Right ventricle myocardium superior (tissue), 1 donor: ENCODE measurements around the gene ZMAT5. TPM values are rescaled to one million over a fixed set of nuclear protein-coding genes. Genes with fewer than 3 reads are reported as not detected.
"Not testable (repeated sequence)": the region's sequence is repeated elsewhere in the genome, so short reads cannot be mapped to it uniquely, and the experiment has no call there.

Experiments
- ATAC-seq: fragments of 200-7000 bp; cut with Tn5 transposase; one replicate; pipeline ENCODE4 v1.9.1; 2020; ENCODE audit warnings: mild to moderate bottlenecking; ENCODE audit not compliant: poor library complexity
- DNase-seq: peaks from one replicate; pipeline ENCODE4 v3.0.0-alpha.2; 2020
- intact Hi-C: fragments of 100-400 bp; cut with DNase I; formaldehyde crosslinking; loops from one replicate; pipeline ENCODE4 v1.11.2; 2022
- total RNA-seq: library from RNA; stranded (reverse); fragmentation: NEBNext Ultra II Directional; extraction: Animal tissue kit (Norgen Biotek cat#: 25700); gene quantifications from one replicate; pipeline ENCODE4 v1.2.1, GENCODE V29; 2021
- donor health status: DM: no; HTN: yes; CAD: no; lungs with severe emphysema.

Gene ZMAT5
- total RNA-seq, 1 donor from 2014 or later = 20.3 TPM

DNA sequence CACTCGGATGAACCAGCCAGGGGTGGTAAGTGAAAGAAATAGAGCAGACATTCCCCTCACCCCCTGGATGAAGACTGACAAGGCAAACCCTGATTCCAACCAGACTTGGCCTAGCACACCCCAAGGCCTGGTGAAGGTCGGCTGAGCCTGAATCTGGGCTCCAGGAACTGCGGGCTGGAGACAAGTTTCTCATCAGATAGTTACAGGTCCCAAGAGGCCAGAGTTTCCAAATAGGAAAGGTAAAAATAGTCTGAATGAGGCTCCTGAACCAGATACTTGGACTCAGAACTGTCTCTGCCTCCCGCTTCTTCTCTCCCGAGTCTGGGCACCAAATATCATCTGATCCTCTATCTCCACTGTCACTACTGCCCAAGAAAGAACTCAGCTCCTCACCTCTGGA lies 7.8 kb downstream of the ZMAT5 start:
- DNase-seq = no peak
- ATAC-seq = no peak
- intact Hi-C loops = no loop called here

DNA sequence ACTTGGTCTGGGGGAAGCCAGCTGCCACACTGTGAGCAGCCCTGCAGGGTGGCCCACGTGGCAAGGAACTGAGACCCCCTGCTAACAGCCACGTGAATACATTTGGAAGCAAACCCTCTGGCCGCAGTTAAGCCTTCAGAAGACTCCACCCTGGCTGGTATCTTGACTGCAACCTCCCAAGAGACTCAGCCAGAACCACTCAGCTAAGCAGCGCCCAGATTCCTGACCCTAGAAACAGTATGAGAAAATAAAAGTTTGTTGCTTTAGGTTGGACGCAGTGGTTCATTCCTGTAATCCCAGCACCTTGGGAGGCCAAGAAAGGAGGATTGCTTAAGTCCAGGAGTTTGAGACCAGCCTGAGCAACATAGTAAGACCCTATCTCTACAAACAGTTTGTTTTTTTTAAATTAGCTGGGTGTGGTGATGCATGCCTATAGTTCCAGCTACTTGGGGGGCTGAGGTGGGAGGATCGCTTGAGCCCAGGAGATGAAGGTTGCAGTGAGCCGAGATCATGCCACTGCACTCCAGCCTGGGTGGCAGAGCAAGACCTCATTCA lies 8.7 kb downstream of the ZMAT5 start:
- no peak for DNase-seq
- ATAC-seq = no peak
- intact Hi-C loops = no loop called here

DNA sequence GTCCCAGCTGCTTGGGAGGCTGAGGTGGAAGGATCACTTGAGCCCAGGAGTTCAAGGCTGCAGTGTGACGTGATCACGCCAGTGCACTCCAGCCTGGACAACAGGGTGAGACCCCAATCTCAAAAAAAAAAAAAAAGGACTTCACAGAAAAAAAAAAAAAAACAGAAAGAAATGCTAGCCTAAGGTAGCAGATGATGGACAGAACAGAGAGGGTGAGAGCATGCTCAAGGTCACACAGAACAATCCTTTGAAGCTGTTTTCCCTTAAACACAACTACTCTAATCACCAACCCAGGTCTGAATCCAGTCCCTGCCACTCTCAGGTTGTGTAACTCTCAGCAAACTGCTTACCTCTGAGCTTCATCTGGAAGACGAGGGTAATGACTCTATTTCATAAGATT lies 9.7 kb downstream of the ZMAT5 start:
- no peak for ATAC-seq

DNA sequence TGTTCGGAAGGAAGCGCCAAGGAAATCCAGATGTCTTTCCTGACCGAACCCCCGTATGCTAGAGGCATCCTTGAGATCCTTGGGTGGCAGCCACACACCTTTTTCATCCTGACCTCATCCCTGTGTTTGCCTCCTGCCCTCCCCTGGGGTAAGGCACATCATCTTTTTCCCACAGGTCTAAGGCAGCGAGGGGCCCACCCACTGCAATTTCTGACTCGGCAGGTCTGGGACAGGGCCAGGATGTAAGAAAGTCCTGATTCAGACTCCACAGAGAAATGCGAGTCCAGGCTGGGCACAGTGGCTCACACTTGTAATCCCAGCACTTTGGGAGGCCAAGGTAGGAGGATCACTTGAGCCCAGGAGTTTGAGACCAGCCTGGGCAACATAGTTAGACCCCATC lies 10.5 kb downstream of the ZMAT5 start:
- ATAC-seq = no peak
- DNase-seq = no peak
- intact Hi-C loops = no loop called here

More for the DNA sequence above, 9.7 kb downstream of the ZMAT5 start:
- intact Hi-C loops = no loop called here
- DNase-seq = no peak

DNA sequence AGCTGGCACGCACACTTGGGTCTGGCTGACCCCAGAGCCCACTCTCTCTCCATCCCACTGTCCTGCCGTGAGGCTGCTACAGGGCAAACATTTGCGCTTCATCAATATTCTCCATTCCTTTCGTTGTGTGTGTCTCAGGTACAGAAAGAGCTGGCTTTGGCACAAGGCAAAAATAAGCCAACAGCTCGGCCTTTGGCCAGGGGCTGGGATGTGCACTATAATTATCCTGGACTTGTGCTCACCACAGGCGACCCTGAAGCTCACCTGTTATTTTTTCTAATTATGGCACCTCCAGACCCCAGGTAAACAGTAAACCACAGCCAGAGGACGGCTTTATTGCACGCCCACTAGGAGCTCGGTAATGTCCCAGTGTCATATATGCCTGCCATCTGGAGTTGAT lies 10.9 kb downstream of the ZMAT5 start:
- ATAC-seq (peak; percentile 62), DNase-seq (no peak)
- intact Hi-C loops = no loop called here

DNA sequence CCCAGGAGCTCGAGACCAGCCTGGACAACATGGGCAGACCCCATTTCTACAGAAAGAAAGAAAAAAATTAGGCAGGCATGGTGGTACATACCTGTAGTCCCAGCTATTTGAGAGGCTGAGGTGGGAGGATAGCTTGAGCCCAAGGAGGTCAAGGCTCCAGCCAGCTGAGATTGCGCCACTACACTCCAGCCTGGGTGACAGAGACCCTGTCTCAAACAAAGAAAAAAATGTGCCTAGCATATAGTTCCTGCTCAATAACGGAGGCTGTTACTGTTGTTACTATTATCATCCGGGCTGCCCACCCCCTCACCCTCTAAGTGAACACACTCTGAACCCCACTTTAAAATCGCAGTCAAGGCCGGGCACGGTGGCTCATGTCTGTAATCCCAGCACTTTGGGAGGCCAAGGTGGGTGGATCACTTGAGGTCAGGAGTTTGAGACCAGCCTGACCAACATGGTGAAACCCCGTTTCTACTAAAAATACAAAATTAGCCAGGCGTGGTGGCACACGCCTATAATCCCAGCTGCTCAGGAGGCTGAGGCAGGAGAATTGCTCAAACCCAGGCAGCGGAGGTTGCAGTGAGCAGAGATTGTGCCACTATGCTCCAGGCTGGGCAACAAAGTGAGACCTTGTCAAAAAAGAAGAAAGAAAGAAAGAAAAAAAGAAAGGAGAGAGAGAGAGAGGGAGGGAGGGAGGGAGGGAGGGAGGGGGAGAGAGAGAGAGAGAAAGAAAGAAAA lies 12.0 kb downstream of the ZMAT5 start:
- ATAC-seq, DNase-seq, intact Hi-C loops: not testable (repeated sequence)

DNA sequence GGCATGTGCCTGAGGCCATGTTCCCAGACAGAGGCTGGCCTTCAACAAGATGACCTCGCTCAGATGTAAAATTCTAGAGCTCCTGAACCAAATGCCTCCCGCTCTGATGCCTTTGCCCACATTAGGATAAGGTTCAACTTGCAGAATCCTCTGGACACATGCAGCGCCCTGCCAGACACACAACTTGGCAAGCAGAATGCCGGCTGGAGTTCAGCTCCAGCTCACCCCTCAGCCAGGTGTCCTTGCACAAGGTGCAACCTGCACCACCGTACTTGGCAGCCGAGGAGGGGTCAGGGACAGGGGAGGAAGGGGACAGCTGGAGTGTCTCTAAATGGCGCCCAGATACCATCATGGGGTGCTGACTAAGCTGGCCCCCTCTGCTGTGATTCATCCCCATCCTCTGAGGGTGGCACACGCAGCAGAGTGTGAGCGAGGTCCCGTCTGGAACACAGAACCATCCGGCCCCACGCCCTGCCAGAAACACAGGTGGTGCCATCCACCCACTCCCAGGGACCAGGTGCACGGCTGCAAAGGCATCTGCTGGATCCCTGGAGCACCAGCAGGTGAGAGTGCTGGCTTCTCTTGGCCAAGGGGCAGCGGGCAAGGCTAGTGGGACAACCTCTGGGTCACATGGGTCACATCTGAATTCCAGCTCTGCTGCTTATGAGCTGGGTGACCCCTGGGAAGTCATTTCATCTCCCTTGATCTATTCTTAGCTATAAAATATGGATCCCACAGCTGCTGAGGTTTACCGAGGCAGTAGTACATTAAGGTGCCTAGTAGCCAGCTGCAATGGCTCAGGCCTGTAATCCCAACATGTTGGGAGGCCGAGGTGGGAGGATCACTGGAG lies 12.8 kb downstream of the ZMAT5 start:
- intact Hi-C loops = no loop called here
- DNase-seq (no peak), ATAC-seq (no peak)

DNA sequence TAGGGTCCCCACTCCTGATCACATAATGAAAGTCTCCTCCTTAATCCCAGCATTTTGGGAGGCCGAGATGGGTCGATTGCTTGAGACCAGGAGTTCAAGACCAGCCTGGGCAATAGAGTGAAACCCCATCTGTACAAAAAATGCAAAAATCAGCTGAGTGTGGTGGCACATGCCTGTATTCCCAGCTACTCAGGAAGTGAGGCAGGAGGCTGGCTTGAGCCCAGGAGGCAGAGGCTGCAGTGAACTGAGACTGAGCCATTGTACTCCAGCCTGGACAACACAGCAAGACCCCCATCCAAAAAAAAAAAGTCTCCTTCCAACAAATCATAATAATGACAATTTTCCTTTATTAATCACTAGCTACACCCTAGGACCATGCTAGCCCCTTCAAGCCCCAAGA lies 15.1 kb downstream of the ZMAT5 start:
- DNase-seq = no peak
- intact Hi-C loops = no loop called here
- no peak for ATAC-seq

DNA sequence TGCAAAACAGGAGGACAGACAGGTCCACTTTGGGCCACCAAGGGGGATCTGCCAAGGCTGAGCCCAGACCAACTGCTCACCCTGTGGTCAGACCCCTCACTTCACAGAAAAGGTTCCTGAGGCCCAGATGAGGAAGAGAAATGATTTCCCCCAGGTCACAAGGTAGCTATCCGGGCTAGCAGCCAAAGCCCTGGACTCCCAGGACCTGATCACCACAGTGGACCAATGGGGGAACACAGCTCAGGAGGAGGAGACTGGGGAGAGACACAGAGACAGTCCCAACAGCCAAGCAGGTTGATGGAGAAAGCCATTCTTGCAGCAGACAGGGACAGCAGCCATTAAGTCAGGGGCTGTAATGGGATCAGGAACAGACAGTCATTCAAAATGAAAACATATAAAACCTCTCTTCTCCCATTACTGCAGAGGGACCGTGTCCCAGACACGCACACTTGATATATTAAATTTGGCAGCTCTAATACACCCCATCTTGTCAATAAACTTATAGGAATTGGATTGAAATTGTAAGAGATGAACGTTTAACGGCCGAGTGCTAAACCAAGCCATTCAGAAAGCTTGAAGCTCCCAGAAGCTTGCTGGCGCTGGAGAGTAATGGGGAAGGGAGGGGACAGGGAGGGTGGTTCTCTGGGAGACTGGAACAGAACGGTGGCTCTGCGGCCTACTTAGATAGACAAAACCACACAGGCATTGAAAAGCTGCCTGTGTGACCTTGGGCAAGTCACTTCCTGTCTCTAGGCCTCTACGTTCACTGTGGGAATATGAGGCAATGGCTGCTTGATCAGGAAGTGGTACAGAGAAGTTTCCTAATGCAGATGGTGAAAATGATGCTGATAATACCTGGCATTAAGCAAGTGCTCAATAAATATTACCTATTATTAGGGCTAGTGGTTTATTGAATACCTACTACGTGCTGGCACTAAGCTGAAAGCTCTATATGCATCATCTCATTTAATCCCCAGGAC lies 16.0 kb downstream of the ZMAT5 start:
- intact Hi-C loops = no loop called here
- no peak for DNase-seq
- peak; percentile 31 for ATAC-seq

DNA sequence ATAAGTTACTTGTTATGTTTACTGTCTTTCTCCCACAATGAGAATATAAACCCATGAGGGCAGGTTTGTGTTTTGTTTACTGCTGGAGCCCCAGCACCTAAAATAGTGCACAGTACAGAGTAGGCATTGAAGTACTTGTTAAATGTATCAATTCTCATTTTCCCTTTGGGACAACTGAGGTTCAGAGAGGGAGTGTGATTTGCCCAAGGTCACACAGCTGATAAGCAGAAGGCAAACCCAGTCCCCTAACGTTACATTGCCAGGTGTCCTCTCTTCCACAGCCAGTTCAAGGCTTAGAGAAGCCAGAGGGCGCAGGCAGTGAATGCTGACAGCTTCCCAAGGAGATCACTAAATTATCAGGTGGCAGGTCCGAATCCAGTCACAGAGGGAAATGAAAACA lies 16.8 kb downstream of the ZMAT5 start:
- intact Hi-C loops = no loop called here
- no peak for DNase-seq
- ATAC-seq = no peak

DNA sequence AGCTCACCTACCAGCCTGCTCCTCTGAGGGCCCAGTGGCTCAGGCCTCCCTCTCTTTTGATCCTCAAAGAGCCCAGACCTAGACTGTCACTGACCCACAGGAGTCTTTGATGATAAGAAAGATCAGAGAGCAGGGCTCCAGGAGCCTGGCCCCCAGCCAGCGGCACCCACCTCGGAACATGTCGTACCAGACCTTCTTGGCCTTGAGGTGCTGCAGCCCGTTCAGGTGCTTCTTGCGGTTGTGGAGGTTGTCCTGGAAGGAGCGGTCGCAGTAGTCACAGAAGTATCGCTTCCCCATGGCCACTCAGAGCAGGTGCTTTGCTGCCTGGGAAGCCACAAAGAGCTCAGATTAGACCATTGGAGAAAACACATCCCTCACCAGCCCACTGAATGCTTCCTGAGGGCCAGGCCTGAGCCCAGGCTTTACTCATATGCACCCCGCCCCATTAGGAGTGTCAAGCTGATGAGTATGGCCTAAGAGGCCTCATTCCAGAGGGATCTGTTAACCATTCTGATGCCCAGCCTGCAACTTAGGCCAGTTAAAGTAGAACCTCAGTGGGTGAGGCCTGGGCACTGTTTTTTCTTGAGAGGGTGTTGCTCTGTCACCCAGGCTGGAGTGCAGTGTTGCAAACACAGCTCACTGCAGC lies 18.4 kb downstream of the ZMAT5 start:
- intact Hi-C loops = no loop called here
- ATAC-seq = no peak
- DNase-seq = no peak

DNA sequence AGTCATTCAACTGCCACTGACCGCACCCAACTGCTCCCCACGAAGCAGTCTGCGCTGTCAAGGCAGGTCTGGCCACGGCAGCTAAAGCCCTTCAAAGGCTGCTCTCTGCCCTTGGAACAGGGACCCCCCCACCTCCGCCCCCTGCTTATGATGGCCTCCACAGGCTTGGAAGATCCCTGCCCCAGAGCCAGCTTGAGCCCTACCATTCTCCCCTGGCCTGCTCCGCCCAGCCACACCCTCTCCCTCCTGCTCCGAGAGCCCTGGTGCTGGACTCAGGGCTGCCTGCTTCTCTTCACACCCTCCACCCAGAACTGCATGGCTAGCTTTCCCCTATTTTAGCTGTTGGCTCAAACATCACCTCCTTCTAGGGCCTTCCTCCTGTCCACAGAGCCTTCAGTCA lies 19.0 kb downstream of the ZMAT5 start:
- intact Hi-C loops = no loop called here
- DNase-seq (no peak), ATAC-seq (no peak)

DNA sequence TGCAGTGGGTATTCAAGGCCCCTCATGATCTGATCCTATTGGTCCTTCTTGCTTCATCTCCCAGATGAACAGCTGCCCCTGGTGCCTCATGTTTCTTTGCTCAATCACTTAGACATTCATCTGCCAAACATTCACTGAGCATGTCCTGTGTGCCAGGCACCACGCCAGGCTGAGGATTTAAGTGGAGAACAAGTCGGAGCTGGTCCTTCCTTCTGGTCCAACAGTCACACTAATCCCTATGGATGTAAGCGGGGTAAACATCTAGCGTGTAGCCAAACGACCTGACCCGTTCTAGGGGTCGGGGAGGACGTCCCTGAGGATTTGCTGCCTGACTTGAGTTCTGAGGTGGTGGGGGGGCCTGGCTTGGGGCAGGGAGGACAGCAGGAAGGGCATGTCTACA lies 21.9 kb downstream of the ZMAT5 start:
- peak; percentile 58 for DNase-seq
- intact Hi-C loops = no loop called here
- peak; percentile 20 for ATAC-seq

DNA sequence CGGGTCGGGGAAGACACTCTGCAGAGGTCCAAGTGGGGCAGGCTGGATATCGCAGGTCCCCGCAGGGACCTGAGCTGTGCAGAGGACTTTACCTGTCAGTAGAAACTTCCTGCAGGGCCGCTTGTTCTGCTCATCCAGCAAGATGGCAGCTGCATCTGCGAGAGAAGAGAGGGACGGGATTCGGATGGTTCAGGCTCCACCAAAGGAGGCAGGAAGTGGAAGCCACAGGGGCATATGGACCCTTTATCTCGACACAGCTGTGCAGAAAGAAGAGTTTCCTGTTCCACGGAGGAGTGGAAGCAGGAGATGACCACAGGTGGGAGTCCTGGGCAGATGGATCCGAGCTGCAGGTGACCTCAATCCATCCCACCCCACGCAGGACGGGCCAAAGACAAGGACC lies 24.5 kb downstream of the ZMAT5 start:
- no peak for DNase-seq
- intact Hi-C loops = no loop called here
- no peak for ATAC-seq

DNA sequence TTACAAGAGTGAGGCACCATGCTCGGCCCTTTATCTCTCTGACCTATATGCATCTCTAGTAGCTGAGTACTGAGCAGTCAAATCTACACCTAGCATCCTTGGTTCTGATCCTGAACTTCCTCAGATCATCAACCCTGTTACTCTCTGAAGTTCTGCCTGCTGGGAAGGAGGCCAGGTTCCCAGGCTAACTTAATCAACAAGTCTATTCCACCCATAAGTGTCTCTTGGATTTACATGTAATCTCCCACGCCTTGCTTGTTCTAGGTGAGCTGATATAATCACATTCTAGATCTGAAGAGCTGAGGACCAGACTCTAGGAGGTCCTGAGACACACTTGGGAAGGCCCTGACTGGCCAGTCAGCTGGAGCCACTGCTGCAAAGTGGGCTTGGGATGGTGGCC lies 24.9 kb downstream of the ZMAT5 start:
- ATAC-seq (no peak), DNase-seq (no peak)
- intact Hi-C loops = no loop called here

DNA sequence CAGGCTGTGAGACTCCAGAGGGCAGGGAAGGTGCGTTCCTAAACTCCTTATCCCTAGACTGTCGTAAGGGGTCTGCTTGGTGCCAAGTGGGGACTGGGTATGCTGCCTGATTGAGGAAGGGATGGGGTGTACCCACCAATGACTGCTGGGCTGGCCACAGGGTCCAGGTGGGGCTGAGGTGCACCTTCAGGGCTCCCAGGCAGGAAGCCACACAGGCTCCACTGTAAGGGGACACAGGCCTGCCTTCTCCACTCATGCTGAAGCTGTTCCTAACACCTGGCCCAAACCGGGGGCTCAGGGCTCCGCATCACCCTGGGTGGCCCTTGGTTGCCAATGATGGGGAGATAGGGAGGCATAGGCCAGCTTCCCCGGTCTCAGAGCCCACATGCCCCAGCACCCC lies 26.6 kb downstream of the ZMAT5 start:
- no peak for ATAC-seq
- no peak for DNase-seq

DNA sequence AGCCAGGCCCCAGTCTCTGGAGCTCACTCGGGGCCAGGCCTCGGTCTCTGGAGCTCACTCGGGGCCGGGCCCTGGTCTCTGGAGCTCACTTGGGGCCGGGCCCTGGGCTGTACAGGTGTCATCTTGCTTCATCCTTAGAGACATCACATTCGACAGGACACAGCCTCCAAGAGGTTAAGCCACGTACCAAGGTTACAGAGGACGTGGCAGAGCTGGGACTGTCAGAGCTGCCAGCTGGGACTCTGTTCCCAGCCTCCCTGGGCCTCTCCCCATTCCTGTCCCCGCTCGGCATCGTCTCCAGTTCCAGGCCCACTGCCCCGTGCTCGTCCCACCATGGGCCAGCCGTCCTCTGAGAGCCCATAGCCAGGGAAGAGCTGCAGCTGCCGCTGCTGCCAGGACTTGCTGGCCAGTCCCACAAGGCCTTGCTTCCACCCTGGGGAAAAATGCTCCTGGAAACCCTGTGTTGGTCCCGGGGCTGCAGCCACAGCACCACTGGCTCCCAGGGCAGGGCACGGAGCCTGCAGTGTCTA lies 27.4 kb downstream of the ZMAT5 start:
- ATAC-seq (no peak), DNase-seq (no peak)
- intact Hi-C loops = no loop called here

More for the DNA sequence above, 26.6 kb downstream of the ZMAT5 start:
- intact Hi-C loops = no loop called here
